Osteocyte (in vitro differentiated cells): ENCODE data around the gene GLCE. TPM values are rescaled to one million over a fixed set of nuclear protein-coding genes. Genes with fewer than 3 reads are reported as not detected.
A peak's percentile ranks its signal among the peaks of the same experiment; 100 is the strongest.

ENCODE experiments used
- DNase-seq: peaks from one replicate; pipeline ENCODE4 v3.0.0; 2021; ENCODE audit warnings: mixed read lengths; ENCODE audit not compliant: unreplicated experiment; ENCODE audit errors: extremely low spot score
- H3K27ac Mint-ChIP-seq: one replicate; pipeline ENCODE4 v1.8.0; 2021; ENCODE audit warnings: mild to moderate bottlenecking, mixed read lengths; ENCODE audit not compliant: unreplicated experiment
- H3K27me3 Mint-ChIP-seq: one replicate; pipeline ENCODE4 v1.8.0; 2021; ENCODE audit warnings: mixed read lengths; ENCODE audit not compliant: unreplicated experiment
- H3K36me3 Mint-ChIP-seq: one replicate; pipeline ENCODE4 v1.8.0; 2021; ENCODE audit warnings: mixed read lengths; ENCODE audit not compliant: unreplicated experiment
- H3K4me1 Mint-ChIP-seq: one replicate; pipeline ENCODE4 v1.8.0; 2021; ENCODE audit warnings: mixed read lengths; ENCODE audit not compliant: unreplicated experiment
- H3K4me3 Mint-ChIP-seq: one replicate; pipeline ENCODE4 v1.8.0; 2021; ENCODE audit warnings: mild to moderate bottlenecking, moderate library complexity, mixed read lengths; ENCODE audit not compliant: unreplicated experiment
- H3K9me3 Mint-ChIP-seq: one replicate; pipeline ENCODE4 v1.8.0; 2021; ENCODE audit warnings: mixed read lengths; ENCODE audit not compliant: unreplicated experiment
- total RNA-seq: library from RNA; stranded (reverse); gene quantifications from 2 replicates; pipeline ENCODE4 v1.2.1, GENCODE V29; 2021
- TF ChIP-seq, protein P1 (sequence below): fragments of 200-600 bp; sonication (generic); IDR thresholded peaks from 2 replicates; pipeline ENCODE4 v1.5.0; 2021; ENCODE audit warnings: antibody characterized with exemption, mild to moderate bottlenecking, moderate library complexity

The GLCE gene
- total RNA-seq, 1 donor from 2014 or later: 19.5 TPM

DNA sequence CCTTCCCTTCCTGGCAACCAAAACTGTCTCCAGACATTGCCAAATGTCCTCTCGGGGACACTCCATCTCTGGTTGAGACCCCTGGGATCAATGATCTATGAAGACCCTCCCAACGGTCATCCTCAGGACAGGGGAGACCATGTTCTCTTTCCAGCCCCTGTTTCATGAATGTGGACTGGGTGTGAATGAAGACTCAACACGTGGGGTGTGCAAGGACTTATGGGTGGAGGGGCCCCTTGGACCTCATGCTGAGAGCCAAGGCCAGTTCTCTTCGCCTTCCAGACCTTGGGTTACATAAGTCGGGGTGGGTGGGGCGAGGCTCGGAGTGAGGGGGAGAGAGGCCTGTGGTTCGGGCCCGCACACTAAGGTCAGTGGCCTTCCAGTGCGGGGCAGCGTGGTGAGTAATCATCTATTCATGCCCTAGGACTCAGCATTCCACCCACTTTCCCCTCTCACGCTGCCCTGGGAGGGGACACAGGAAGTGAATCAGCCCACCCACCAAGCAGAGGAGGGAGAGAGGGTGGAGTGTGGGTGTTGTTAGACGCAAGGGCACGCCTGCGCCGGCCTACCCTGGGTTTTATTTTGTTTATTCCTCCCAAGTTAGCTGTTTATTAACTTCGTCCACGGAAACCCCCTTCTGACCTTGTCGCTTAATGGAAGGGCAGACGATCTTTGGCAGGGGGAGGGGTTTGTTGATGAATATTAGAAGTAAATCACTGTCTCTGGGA, 144.9 kb downstream of the GLCE start:
- H3K4me3 Mint-ChIP-seq: no peak overlapping the region
- H3K27me3 Mint-ChIP-seq: no peaks in the 10 kb centered on the region
- TF ChIP-seq, protein P1, sequence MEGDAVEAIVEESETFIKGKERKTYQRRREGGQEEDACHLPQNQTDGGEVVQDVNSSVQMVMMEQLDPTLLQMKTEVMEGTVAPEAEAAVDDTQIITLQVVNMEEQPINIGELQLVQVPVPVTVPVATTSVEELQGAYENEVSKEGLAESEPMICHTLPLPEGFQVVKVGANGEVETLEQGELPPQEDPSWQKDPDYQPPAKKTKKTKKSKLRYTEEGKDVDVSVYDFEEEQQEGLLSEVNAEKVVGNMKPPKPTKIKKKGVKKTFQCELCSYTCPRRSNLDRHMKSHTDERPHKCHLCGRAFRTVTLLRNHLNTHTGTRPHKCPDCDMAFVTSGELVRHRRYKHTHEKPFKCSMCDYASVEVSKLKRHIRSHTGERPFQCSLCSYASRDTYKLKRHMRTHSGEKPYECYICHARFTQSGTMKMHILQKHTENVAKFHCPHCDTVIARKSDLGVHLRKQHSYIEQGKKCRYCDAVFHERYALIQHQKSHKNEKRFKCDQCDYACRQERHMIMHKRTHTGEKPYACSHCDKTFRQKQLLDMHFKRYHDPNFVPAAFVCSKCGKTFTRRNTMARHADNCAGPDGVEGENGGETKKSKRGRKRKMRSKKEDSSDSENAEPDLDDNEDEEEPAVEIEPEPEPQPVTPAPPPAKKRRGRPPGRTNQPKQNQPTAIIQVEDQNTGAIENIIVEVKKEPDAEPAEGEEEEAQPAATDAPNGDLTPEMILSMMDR: no peak
- H3K4me1 Mint-ChIP-seq: peaks cover 28% of the 10 kb centered on the region
- DNase-seq: no peak
- no peaks in the 10 kb centered on the region for H3K9me3 Mint-ChIP-seq
- no peaks in the 10 kb centered on the region for H3K36me3 Mint-ChIP-seq
- H3K27ac Mint-ChIP-seq: peak overlapping the region; percentile 66

DNA sequence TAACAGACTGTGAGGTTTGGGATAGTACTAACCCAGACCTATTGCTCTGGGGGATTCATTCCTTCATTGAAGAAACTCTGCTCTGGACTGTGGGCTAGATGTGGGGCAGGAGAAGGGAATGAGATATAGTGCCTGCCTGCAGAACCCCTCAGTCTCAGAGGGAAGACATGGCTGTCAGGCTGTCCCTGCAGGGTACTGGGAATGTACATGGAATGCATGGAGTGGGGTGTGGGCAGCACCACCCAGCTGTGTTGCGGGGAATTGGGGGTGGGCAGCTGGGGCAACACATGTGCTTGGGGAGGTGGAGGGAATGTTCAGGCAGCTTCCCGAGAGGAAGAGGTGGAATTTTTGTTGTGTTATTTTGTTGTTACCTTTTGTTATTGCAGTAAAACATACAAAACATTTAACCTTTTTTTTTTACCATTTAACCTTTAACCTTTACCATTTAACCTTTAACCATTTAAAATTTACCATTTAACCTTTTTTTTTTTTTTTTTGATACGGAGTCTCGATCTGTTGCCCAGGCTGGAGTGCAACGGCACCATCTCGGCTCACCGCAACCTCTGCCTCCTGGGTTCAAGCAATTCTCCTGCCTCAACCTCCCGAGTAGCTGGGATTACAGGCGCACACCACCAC, 145.6 kb downstream of the GLCE start:
- Mint-ChIP-seq H3K4me3 (no peak overlapping the region), H3K27ac (peak overlapping the region; percentile 66), H3K36me3 (no peaks in the 10 kb centered on the region), H3K27me3 (no peaks in the 10 kb centered on the region), H3K4me1 (peaks cover 28% of the 10 kb centered on the region), H3K9me3 (no peaks in the 10 kb centered on the region)
- no peak for DNase-seq
- TF ChIP-seq, protein P1: no peak

- no peak overlapping the region for H3K27ac Mint-ChIP-seq
- no peaks in the 10 kb centered on the region for H3K27me3 Mint-ChIP-seq
- H3K9me3 Mint-ChIP-seq: no peaks in the 10 kb centered on the region
- no peak overlapping the region for H3K4me3 Mint-ChIP-seq
- DNase-seq: no peak
- TF ChIP-seq, protein P1: no peak
- H3K36me3 Mint-ChIP-seq: no peaks in the 10 kb centered on the region
- H3K4me1 Mint-ChIP-seq: peaks cover 30% of the 10 kb centered on the region
Measured at GRCh38 chr15:69307939-69308338, 147.5 kb downstream of the GLCE start.

- Mint-ChIP-seq H3K27me3 (no peaks in the 10 kb centered on the region), H3K4me3 (no peak overlapping the region), H3K36me3 (no peaks in the 10 kb centered on the region), H3K4me1 (peaks cover 25% of the 10 kb centered on the region), H3K9me3 (no peaks in the 10 kb centered on the region), H3K27ac (no peak overlapping the region)
- TF ChIP-seq, protein P1: no peak
- no peak for DNase-seq
Measured at GRCh38 chr15:69308949-69309348, 148.5 kb downstream of the GLCE start.

GRCh38 chr15:69311319-69311721, 150.9 kb downstream of the GLCE start:
- no peaks in the 10 kb centered on the region for H3K27me3 Mint-ChIP-seq
- peaks cover 5% of the 10 kb centered on the region for H3K4me1 Mint-ChIP-seq
- no peak for DNase-seq
- no peaks in the 10 kb centered on the region for H3K36me3 Mint-ChIP-seq
- H3K4me3 Mint-ChIP-seq: no peak overlapping the region
- no peak overlapping the region for H3K27ac Mint-ChIP-seq
- TF ChIP-seq, protein P1: no peak
- H3K9me3 Mint-ChIP-seq: no peaks in the 10 kb centered on the region
